ENCODE data around the gene CHID1.

DNA sequence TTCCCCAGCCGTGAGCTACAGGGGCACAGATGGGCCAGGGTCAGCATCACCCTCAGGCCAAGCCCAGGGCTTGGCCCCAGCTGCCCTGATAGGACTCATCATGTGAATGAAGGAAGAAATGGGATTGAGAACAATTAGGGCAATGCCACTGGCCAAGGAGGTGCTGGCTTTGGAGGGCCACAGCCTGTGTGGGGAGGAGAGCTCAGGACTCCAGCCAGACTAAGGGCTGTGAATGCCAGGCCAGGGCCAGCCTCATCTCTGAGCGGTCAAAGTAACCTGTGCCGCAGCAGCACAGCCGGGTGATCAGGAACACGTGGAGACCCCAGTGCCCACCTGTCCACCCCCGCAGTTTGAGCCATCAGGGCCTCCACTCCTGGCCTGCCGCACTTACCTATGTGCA lies 10.1 kb downstream of the CHID1 start:
- TF ChIP-seq, protein P1, sequence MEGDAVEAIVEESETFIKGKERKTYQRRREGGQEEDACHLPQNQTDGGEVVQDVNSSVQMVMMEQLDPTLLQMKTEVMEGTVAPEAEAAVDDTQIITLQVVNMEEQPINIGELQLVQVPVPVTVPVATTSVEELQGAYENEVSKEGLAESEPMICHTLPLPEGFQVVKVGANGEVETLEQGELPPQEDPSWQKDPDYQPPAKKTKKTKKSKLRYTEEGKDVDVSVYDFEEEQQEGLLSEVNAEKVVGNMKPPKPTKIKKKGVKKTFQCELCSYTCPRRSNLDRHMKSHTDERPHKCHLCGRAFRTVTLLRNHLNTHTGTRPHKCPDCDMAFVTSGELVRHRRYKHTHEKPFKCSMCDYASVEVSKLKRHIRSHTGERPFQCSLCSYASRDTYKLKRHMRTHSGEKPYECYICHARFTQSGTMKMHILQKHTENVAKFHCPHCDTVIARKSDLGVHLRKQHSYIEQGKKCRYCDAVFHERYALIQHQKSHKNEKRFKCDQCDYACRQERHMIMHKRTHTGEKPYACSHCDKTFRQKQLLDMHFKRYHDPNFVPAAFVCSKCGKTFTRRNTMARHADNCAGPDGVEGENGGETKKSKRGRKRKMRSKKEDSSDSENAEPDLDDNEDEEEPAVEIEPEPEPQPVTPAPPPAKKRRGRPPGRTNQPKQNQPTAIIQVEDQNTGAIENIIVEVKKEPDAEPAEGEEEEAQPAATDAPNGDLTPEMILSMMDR (IDR thresholded peaks at IDR 0.05; ENCODE audit: low read depth, low read length), result no peak
- no peak for TF ChIP-seq POLR2A (IDR thresholded peaks at IDR 0.05; ENCODE audit: extremely low read depth, insufficient read length)

All from NB4 (cell line).